ENCODE results near the gene SETX.
"Not testable (repeated sequence)": the region's sequence is repeated elsewhere in the genome, so short reads cannot be mapped to it uniquely, and the experiment has no call there.

Gene SETX

DNA sequence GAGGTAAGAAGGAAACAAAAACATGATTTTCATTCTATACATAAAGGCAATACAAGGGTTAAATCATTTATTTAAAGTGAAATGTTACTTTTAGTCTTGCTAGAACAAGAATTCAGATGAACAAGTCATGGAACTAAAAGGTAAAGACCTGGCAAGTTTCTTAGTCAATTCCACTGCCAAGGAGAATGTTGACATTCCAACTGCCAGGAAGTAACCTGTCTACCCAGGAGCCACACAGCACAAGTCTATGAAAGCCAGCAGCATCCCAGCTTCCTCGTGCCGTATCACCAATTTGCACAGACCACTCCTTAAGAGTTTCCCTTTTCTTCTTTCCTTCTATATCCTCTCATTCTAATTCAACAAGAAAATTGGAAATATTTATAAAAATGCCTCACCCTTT lies 79.9 kb downstream of the SETX start:
- DNase-seq, result no peak

DNA sequence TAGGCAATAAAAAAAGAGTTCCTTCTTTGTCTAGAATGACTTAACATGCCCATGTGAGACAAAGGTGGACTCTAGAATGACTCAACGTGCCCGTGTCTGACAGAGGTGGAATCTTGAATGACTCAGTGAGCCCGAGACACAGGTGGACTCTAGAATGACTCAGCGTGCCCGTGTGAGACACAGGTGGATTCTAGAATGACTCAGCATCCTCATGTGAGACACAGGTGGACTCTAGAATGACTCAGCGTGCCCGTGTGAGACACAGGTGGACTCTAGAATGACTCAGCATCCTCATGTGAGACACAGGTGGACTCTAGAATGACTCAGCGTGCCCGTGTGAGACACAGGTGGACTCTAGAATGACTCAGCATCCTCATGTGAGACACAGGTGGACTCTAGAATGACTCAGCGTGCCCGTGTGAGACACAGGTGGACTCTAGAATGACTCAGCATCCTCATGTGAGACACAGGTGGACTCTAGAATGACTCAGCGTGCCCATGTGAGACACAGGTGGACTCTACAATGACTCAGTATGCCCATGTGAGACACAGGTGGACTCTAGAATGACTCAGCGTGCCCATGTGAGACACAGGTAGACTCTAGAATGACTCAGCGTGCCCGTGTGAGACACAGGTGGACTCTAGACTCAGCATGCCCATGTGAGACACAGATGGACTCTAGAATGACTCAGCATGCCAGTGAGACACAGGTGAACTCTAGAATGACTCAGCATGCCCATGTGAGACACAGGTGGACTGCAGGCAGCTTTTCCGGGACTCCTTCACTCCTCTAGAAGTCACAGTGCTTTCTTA lies 84.9 kb downstream of the SETX start:
- DNase-seq, result not testable (repeated sequence)

DNA sequence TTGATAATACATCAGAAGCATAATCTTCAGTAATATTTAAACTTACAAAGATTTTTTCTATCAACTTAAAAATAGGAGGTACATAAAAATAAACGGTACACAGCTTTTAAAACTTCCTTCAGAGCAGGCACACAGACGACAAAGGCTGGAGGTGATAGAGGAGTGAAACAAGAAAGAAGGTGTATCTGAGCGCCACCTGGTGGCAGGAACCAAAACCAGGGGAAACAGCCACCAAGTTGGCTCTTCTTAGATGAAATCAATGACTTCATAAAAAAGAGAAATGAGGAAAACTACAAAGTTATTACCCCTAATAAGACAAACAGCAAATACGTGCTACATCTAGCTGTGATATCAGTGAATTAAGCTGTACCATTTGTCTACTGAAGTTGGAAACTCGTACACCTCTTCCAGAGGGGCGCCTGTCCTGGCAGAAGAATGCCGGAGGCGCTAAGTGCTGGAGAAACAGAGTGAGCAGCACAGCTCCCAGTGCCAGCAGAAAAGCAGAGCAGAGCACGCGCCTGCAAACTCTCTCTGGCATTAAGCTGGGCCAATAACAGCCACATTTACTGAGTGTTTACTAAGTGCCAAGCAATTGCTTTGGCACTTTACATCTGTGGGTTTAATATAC lies 85.9 kb downstream of the SETX start:
- DNase-seq, result peak; percentile 55

DNA sequence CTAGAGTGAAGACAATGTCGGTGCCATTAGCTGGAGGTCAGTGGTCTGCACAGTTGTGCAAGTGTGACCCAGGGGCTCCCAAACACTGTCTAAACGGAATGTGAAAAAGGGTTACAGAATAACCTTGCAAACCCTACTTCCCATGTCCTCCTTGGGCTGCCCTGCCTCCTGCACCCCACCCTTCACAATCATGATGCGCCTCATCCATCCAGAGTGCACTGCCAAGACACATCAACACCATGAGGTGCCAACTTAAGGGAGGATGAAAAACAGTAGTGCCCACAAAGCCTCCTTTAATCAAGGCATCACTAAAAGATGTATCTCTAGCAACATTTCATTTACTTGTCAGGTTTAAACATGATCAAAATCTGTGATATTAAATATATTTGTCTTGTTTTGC lies 87.1 kb downstream of the SETX start:
- DNase-seq, result no peak

DNA sequence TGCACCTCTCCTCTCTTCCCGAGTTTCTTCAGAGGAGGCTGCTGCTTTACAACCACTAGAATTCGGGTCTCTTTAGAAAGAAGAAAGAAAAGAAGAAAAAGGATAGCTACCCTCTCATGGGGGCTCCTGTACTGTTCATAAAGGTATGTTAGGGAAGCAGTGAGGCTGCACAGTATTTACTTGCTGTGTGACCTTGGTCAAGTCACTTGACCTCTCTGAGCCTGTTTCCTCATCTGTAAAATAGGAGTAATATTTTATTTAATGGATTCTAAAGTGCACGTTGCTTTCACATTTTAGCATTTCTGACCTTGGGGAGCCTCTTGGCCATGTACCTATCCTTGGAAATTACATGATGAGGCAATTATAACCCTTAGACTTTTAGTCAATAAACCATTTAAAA lies 88.8 kb downstream of the SETX start:
- DNase-seq, result no peak

GRCh38 chr9:132260846-132261245 lies 93.9 kb downstream of the SETX start:
- DNase-seq, result no peak

DNA sequence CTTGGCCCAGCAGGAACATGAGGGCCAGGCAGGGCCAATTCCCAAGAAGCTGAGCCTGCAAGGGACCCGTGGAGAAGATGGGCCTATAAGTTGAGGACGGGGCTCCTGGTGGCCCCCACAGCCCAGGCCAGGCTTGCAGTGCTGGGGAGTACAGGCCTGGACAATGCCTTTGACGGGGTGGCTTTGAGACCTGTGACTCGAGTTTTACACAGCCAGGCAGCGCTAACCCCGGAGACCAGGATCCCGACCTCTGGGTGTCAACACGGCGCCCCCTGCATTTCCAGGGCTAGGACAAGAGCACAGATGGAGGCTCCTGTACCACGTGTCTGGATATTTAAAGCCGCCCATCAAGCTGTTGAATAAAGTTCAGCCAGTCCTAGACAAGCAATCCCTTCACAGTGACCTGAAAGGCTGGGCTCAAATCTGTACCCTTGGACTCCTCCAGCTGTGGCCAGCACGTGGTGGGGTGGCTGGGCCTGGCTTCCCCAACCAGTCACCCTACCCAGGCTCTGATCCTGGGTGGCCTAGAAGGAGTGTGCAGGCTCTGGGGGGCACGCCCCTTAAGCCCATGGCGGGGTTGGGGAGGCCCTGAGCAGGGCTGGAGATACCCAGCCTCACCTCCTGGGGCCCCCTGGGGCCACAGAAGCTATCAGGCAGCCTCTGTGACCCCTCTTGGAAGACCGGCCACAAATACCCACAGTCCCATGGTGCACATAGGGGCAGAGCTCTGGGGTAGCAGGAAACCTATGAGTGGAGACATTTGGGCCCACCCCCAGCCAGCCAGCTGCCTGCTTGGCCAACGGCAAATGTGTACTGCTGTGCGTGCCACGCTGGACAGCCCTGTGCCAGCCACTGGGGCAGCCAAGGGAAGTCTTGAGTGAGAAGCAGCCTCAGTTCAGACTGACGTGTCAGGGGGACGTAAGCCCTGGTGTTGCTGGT lies 104.2 kb downstream of the SETX start:
- DNase-seq, result no peak

GRCh38 chr9:132249690-132250089 lies 105.1 kb downstream of the SETX start:
- DNase-seq, result no peak

DNA sequence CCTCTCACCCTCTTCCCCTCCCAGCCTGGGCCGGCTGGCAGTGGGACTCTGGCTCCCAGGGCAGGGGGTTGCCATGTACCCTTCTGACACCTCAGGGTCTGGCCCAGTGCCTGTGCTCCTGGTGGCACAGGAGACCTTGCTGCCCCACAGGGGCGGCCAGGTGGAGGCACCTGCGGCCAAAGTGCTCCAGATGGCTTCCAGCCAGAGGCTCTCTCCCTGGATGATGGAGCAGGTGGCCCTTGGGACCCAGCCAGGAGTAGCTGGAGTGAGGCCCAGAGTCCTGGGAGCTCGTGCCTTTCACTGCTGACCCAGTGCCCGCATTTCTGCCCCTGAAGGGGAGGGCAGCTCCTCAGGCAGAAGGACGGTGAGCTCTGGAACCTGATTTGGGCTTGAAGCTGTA lies 105.7 kb downstream of the SETX start:
- DNase-seq, result no peak

DNA sequence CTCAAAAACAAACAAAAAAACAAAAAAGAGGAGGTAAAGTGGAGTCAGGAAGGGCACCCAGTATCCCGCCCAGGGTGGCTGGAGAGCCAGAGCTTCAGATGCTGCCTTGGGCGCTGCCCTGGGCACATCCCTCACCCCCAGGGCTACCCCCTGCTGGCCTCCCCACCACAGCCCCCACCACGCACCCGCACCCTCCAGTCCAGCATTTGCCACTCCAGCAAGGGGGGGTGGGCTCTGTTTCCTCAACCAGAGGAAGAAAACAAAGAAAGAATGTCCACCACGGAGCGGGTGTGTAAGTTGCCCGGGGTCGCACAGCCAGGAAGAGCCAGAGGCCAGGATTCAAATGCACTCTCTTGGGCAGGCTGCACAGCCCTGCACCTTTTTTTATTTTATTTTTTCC lies 106.8 kb downstream of the SETX start:
- DNase-seq, result no peak

DNA sequence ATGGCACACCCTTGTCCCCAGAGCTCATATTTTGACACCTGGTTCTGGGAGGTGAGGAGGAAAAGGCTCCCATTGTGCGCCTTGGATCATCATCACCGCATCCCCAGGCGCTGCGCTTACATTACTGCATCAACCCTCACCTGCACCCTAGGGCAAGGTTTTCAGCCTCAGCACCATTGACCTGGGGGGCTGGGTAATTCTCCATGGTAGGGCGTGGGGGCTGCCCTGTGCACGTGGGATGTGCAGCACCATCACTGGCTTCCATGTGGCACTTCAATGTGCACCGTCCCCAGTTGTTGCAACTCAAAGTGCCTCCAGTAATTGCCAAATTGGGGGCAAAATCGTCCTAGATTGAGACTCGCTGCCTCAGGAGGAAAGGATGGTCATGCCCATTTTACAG lies 109.3 kb downstream of the SETX start:
- no peak for DNase-seq

DNA sequence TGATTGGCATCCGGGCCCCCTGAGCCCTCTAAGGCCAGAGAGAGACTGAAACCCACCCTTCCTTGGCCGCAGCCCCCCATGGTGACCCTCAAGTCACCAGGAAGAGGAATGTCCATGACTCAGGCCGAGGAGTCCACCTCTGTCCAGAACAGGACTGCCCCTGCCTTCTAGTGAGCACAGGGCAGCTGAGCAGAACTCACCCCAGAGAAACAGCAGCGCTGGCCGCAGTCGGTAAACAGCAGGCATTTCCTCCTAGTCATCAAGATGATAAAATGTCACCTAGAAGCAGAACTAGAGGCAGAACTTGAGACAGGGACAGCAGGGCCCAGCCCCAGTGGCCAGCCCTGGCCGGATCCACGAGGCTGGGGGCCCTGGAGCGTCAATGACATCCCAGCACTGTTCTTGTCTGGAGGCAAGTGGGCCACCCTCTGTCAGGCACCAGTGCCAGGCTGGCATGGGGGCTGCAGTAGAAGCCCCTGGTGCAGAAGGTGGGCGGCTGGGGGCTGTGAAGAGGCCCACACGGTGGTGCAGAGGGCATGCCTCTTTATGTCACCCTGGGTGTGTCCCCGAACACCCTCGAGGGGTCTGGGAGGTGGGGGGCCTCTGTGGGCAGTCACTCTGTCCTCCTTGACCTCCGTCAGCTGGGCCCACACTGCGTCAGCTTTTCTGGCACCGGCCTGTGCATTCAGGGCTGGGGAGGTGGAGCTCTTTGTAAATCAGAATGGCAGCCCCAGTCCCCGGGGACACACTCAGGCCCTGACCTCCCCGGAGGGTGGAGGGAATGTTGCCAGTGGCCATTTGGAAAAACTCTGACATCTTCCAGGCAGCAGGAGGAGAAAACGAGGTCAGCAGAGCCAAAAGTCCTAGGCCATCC lies 110.0 kb downstream of the SETX start:
- no peak for DNase-seq

DNA sequence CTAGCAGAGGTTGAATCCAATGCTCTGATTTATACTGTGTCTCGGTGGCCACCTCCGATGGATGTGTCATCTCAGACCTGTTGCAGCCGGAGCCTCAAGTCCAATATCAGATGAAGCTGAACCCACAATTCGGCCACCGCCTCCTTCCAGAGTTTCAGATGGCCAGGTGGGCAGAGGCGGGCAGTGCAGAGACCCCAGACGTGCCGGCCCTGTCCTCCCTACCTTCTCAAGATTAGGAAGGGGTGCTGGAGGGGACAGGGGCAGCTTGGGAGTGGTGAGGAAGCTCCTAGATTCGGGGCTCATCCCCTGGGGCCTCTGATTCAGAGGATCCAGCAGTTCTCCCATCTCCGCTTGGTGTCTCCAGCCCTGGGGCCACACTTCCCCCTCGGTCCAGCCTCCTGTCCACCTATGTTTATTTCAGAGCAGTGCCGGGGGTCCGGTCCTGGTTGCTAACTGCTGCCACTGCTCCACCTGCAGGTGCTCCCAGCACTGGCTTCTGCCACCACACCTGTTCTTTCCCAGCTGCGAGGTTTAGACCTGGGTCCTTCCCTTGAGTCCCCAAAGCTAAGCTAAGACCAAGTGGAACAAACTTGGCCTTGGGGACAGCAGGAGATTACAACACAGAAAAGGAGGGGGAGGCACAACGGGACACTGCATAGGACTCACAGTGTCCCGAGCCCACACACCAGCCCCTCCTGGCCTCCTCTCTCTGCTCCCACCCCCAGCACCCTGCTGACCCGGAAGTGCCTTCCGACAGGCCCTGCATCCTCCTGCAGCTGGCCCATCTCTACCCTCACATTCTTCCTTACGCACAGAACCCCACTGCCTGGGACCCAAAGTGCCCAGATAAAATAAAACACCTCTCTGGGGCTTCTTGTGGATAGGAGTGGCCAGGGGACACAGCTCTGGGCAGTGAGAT lies 111.4 kb downstream of the SETX start:
- no peak for DNase-seq

- no peak for DNase-seq
Measured at GRCh38 chr9:132242621-132243155, 112.1 kb downstream of the SETX start.

DNA sequence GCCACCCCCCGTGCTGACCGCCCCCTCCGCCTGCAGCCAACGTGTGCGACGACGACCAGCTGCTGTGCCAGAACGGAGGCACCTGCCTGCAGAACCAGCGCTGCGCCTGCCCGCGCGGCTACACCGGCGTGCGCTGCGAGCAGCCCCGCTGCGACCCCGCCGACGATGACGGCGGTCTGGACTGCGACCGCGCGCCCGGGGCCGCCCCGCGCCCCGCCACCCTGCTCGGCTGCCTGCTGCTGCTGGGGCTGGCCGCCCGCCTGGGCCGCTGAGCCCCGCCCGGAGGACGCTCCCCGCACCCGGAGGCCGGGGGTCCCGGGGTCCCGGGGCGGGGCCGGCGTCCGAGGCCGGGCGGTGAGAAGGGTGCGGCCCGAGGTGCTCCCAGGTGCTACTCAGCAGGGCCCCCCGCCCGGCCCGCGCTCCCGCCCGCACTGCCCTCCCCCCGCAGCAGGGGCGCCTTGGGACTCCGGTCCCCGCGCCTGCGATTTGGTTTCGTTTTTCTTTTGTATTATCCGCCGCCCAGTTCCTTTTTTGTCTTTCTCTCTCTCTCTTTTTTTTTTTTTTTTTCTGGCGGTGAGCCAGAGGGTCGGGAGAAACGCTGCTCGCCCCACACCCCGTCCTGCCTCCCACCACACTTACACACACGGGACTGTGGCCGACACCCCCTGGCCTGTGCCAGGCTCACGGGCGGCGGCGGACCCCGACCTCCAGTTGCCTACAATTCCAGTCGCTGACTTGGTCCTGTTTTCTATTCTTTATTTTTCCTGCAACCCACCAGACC lies 112.8 kb downstream of the SETX start:
- DNase-seq, result peak; percentile 35

- DNase-seq, result no peak
Measured at GRCh38 chr9:132241483-132241839, 113.3 kb downstream of the SETX start.

DNA sequence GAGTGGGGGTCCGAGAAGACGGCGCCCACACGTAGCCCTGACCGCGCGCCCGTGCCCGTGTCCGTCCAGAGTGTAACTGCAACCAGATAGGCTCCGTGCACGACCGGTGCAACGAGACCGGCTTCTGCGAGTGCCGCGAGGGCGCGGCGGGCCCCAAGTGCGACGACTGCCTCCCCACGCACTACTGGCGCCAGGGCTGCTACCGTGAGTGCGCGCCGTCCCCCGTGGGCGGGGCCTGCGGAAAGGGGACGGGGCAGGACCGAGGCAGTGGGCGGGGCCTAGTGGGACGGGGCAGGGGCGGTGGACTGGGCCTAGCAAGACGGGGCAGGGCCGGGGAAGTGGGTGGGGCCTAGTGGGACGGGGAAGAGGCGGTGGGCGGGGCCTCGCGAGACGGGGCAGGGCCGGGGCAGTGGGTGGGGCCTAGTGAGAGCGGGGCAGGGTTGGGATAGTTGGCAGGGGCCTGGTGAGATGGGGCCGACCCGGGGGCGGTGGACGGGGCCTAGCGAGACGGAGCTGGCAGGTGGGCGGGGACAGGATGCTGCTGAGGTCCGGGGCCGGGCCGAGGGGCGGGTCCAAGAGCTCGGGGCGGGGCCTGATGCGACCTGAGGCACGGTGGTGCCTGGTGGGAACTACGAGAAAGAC lies 113.8 kb downstream of the SETX start:
- DNase-seq, result peak; percentile 100

DNA sequence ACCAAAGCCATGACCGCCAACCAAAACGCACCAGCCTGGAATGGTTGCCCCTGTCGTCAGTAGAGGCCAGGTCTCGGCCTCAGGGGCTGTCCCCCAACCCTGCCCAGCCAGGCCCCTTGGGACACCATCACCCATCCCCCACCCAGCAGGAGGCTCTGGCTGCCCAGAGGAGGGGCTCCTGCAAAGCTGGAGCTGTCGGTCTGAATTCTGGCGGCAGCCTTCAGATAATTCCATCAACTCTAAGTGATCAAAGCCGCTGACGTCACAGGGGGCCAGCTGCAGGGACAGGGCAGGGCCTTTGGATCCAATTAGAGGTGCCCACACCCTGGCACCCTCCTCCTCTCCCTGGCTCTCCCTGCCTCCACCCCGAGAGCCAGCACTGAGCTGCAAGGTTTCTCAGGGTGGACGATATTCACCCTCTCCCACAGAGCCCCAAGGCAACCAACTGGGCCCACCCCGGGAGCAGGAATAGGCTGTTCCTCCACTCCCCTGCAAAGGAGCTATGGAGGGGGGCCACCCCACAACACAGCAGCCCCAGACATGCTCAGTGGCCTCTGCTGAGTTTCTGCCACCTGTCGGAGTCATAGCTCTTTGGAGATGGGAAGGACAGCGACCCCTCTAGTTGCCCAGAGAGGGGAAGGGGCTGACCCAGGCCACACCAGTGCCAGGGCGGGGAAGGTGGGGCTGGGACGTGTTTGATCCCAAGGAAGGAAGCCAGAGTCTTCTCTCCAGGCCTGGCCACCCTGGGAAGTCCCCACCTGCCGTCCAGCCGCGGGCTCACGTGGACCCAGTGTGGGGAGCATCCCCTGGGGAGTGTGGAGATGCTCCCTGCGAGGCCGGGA lies 114.6 kb downstream of the SETX start:
- DNase-seq, result no peak

DNA sequence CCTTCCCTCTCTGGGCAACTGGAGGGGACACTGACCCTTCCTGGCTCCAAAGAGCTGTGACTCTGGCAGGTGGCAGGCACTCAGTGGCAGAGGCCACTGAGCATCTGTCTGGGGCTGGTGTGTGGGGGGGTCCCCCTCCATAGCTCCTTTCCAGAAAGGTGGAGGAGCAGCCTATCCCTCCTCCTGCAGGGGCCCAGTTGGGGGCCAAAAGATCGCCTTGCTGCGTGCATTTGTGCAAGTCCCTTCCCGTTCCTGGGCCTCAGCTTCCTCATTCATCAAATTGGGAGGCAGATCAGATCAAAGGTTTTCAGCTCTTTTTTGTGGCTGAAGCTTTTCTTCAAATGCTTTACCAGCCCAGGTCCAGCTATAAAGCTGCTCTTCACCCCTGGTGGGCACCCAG lies 115.3 kb downstream of the SETX start:
- DNase-seq, result no peak

Measured in effector CD8-positive, alpha-beta T cell (primary cell).